Measurements from ENCODE around the gene COL27A1.

COL27A1 gene

GRCh38 chr9:114252394-114252793 is 97.1 kb downstream of the COL27A1 start:
- Histone ChIP-seq H3K27ac (no peak overlapping the region), H3K27me3 (ENCODE audit: insufficient read depth, low read depth) (no peaks in the 10 kb centered on the region), H3K4me2 (no peak overlapping the region), H3K4me1 (ENCODE audit: low read depth, poor library complexity, severe bottlenecking) (no peaks in the 10 kb centered on the region), H3K36me3 (ENCODE audit: insufficient read depth) (no peaks in the 10 kb centered on the region), H3K9ac (no peak overlapping the region), H2AFZ (ENCODE audit: low read depth) (no peak overlapping the region), H4K20me1 (ENCODE audit: insufficient read depth) (no peaks in the 10 kb centered on the region), H3K4me3 (IDR thresholded peaks at IDR 0.05; ENCODE audit: insufficient read depth, low read depth, low read length) (no peak overlapping the region), H3K79me2 (ENCODE audit: insufficient read depth, low read depth) (no peaks in the 10 kb centered on the region)
- TF ChIP-seq CTCF (conservative IDR thresholded peaks at IDR 0.05; ENCODE audit: low read depth, low read length), result no peak

GRCh38 chr9:114256827-114257328 is 101.5 kb downstream of the COL27A1 start:
- TF ChIP-seq CTCF (conservative IDR thresholded peaks at IDR 0.05; ENCODE audit: low read depth, low read length), result no peak
- H3K79me2 ChIP-seq (ENCODE audit: insufficient read depth, low read depth), result no peaks in the 10 kb centered on the region
- H3K27me3 ChIP-seq (ENCODE audit: insufficient read depth, low read depth), result no peaks in the 10 kb centered on the region
- no peaks in the 10 kb centered on the region for H3K4me1 ChIP-seq (ENCODE audit: low read depth, poor library complexity, severe bottlenecking)
- H3K9ac ChIP-seq, result no peak overlapping the region
- no peak overlapping the region for H3K4me3 ChIP-seq (IDR thresholded peaks at IDR 0.05; ENCODE audit: insufficient read depth, low read depth, low read length)
- no peaks in the 10 kb centered on the region for H4K20me1 ChIP-seq (ENCODE audit: insufficient read depth)
- no peaks in the 10 kb centered on the region for H3K36me3 ChIP-seq (ENCODE audit: insufficient read depth)
- no peak overlapping the region for H2AFZ ChIP-seq (ENCODE audit: low read depth)
- H3K4me2 ChIP-seq, result no peak overlapping the region
- H3K27ac ChIP-seq, result no peak overlapping the region

- Histone ChIP-seq H3K9ac (no peak overlapping the region), H3K4me3 (IDR thresholded peaks at IDR 0.05; ENCODE audit: insufficient read depth, low read depth, low read length) (no peak overlapping the region), H2AFZ (ENCODE audit: low read depth) (no peak overlapping the region), H3K27ac (no peak overlapping the region), H3K79me2 (ENCODE audit: insufficient read depth, low read depth) (no peaks in the 10 kb centered on the region), H3K27me3 (ENCODE audit: insufficient read depth, low read depth) (no peaks in the 10 kb centered on the region), H3K36me3 (ENCODE audit: insufficient read depth) (no peaks in the 10 kb centered on the region), H3K4me2 (no peak overlapping the region), H3K4me1 (ENCODE audit: low read depth, poor library complexity, severe bottlenecking) (no peaks in the 10 kb centered on the region), H4K20me1 (ENCODE audit: insufficient read depth) (no peaks in the 10 kb centered on the region)
- no peak for TF ChIP-seq CTCF (conservative IDR thresholded peaks at IDR 0.05; ENCODE audit: low read depth, low read length)
These were observed 102.9 kb downstream of the COL27A1 start for GRCh38 chr9:114258218-114258617.

GRCh38 chr9:114258866-114259797 is 103.8 kb downstream of the COL27A1 start:
- Histone ChIP-seq H3K9ac (no peak overlapping the region), H3K27ac (no peak overlapping the region), H3K36me3 (ENCODE audit: insufficient read depth) (no peaks in the 10 kb centered on the region), H3K4me1 (ENCODE audit: low read depth, poor library complexity, severe bottlenecking) (no peaks in the 10 kb centered on the region), H3K4me3 (IDR thresholded peaks at IDR 0.05; ENCODE audit: insufficient read depth, low read depth, low read length) (no peak overlapping the region), H3K79me2 (ENCODE audit: insufficient read depth, low read depth) (no peaks in the 10 kb centered on the region), H3K27me3 (ENCODE audit: insufficient read depth, low read depth) (no peaks in the 10 kb centered on the region), H2AFZ (ENCODE audit: low read depth) (no peak overlapping the region), H4K20me1 (ENCODE audit: insufficient read depth) (no peaks in the 10 kb centered on the region), H3K4me2 (no peak overlapping the region)
- no peak for TF ChIP-seq CTCF (conservative IDR thresholded peaks at IDR 0.05; ENCODE audit: low read depth, low read length)

Data from KMS-11 (cell line).